NCI-H1417 treated with DMSO at 0.1 percent for 48 hours (cell line): ENCODE results near the gene NEDD9.

ENCODE experiments used
- DNase-seq: peaks from one replicate; lab custom pipeline; 2025; lab: John Stamatoyannopoulos, UW

NEDD9 gene

DNA sequence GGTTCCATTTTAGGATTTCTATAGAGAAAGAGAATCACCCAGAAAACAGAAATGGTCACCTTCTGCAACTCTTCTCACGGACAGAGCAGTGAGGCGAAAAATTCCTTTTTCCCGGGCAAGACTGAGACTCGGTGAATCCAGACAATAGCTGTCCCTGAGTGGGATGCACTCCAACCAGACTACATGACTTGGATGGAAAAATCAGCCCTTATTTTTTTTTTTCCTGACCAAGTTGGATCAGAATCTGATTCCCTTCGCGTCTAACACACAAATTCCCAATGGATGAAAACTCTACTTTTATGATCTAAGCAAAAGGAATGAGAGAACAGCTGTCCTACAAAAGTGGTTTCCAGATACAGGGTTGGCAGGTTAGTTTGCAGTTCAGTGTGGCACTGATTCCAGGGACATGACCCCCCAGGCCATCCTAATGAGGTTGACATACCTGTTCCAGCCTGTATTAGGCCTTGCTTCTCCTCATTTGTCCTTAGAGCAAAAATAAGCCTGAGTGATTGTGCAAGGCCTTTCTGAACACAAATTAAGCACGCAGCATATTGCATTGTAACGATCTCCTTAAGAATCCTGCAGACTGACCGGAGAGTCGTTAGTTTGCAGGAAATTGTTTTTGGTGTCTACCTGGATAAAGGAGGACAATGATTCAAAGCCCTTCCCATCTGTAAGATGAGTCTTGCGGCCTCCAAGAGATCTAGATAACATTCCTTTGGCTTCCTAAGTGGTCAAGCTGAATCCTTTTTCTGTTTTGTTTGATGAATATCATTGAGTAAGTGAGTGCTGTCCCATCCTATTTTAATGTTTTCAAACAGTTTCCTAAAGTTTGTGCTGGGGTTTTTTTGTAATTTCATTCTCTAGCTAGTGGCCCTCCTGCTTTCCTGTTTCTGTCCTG, 1.5 kb upstream of the NEDD9 start:
- no peak for DNase-seq

DNA sequence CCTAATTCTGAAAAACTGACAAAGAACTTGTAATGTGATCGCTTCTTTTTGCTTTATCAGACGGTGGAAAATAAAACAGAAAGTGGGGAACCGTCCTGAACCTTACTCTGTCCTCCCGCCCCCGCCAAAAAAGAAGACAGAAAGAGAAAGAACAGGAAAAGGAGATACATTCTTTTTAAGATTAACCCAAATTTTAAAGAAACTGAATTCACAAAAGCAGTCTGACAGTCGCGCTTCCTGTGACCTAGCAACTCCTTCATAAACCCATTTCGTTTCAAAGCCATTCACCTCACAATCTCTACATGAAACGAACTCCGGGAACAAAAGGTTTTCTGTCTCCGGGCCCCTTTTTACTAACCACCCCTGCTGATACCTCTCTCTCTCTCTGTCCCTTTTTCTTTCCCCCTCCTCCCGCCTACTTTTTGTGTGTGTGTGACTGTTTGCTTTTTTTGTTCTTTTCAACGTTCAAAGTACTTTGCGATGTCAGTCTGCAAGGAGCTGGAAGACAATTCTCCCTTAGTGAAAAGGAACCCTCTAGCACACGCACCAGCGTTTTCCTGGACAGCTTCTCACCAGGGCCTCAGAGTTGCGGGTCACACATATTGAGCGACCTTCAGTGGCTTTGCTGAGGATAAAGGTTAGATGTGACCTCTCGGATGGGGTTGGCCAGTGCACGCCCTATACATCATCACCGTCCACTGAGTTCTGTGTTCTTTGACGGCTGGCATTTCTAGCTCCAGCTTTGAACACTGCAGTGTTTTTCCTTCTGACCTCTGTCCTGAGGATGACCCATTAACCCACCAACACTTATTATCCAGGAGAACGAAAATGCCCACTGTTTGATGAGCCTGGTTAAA, 530 bp upstream of the NEDD9 start:
- no peak for DNase-seq

DNA sequence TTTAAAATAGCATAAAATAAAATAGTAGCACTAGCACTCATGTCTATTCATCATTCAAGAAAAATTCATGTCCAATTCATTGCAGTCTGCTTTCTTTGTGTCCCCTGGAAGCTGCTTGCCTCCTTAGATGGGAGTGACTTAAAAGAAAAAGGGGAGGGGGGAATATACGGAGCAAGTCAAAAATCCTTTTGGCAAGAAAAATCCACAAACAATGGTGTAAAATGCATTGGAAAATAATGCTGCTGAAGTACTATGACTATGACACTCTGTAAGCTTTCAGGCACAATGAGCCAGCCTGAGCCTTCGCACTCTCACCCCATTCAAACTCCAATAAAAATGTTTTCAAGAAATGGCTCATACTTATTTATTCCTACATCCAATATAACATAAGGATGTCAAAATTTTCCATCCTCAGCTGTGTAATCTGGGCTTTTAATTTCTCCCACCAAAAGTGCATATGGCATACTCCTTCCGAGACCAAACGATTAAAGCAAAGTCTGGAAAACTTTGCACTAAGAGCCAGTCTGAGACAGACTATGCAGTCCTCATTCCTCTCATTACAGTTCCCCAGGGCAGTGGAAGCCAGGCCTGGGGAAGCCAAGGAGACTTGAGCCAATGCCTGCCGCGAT, 790 bp downstream of the NEDD9 start:
- no peak for DNase-seq

DNA sequence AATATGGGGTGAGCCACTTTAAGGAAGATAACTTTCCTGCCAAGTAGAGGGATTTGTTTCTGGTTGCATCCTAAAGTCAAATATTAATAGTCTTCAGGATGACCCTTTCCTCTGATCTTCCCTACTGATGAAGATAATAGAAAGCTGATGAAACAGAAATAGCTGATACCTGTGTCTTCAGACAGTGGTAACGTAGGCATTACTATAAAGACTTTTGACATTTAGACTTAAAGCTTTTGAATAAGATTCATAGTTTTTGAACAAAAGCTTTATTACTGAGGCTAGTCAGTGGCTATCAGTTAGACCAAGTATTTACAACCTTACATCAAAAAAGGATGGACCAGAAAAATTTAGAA, 1.4 kb downstream of the NEDD9 start:
- no peak for DNase-seq

DNA sequence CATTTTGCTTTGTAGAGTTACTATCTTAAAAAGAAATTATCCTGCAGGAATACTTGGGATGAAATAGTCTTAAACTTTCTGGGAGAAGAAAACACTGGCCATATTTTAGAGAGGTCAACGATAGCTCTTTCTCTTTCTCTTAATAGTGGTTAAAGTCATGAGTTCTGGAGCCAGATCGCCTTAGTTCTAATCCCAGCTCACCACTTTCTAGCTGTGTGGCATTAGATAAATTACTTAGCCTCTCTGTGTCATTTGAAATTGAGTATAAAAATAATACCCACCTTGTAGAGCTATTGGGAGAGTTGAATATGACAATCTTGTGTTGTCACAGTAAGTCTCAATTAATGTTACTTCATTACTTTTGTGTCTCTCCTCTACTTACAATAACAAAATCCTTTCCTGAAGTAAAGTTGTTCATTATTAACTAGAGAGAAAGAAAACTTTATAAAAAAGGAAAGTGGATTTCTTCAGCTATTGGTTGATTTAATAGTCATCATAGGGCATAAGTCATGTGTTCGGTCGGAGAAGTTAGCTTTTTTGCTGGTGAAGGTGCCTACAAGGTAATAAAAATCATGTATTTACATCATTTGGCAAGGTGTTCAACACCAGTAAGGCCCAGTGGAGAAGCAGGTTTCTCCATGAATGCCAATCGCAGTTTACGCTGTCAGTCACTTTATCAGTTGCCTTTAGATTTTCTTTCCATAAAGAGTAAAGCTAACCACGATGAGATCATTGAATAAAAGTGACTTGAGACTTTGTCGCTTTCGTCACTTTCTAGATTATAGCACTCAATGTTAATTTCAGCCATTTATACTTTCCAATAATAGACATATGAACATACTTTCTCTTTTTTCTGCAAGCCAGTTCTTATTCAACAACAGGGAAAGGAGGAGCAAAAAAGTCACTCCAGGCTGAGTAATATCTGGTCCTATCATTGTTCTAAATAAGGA, 2.0 kb downstream of the NEDD9 start:
- no peak for DNase-seq

DNA sequence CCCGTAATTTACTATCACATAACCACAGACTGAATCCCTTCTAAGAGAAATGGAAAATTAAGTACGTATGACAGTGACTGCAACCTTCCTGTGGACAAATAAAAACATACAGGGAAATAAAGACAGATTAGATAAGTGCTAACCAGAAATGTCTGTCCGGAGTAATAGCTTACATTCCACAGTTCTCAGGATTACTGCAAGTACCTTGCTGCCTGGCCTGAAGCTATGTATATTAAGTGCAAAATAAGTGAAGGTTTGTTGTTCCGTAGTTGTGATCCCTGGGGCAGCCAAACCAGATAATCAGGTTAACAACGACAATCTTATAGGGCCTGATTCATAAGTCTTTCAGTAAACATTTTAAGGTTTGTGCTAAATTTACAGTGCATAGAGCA, 2.8 kb downstream of the NEDD9 start:
- DNase-seq, result no peak

DNA sequence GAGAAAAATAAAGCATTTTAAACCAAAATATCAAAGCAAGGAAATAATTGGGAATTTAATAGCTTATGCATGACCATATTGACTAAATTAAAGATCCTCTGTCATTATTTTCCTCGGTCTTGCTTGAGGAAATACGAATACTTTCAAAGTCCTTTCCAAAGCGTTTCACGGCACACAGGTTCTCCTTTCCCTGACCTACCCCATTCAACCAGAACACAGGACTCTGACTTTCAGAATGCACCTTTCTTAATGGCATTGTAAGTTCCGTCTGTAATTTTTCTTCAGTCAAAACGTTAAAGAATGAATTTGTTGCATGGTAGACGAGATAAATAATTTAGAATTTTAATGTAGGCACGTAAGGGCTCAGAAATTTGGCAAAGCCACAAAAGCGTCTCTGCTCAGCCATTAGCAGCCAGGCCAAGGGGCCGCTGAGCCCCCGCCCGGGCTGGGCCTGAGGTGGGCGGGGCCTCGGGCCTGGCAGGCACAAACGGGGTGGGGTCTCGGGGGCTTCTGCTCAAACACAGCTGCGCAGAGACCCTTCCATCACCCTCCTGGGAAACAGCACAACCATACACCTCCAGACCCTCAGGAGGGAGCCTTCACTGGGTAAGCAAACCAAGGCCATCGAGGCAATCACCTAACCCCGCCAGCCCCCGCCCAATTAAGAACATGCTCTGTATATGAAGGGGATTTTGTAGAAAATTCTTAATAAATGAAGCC, 3.4 kb downstream of the NEDD9 start:
- DNase-seq, result no peak

DNA sequence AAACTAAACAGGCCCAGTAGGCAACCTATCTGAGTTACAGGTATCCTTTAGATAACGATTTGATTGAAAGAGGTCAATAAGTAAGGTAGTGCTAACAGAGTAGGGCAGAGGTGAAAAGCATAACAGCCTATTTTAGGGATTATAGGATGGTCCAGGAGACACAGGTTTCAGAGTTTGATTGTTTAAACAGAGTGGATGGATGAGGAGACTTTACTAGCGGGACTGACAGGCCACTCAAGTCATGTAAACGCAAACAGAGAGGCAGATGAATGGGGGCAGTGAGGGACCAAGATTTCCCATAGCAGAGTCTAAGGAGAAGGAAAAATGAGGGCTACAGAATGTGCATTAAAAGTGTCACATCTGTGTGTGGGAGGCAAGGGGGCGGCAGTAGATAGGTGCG, 4.8 kb downstream of the NEDD9 start:
- DNase-seq, result no peak

DNA sequence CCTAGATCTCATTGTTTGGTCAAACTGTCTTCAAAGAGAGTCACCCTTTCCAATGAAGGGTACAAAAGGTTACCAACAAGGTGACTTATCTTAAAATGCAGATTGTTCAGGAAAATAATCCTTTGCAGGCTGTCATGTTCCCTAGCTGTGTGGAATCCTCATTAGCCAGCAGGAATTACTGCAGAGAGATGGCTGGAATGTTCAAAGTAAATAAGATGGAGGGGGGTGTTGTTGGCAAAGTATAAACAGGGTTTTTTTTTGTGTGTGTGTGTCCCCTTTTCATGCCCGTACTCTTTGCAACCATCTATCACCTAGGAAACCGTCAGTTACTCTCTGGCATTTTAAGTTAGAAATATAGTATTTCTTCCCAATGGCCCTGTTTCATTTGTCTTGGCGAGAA, 6.5 kb downstream of the NEDD9 start:
- DNase-seq, result no peak

DNA sequence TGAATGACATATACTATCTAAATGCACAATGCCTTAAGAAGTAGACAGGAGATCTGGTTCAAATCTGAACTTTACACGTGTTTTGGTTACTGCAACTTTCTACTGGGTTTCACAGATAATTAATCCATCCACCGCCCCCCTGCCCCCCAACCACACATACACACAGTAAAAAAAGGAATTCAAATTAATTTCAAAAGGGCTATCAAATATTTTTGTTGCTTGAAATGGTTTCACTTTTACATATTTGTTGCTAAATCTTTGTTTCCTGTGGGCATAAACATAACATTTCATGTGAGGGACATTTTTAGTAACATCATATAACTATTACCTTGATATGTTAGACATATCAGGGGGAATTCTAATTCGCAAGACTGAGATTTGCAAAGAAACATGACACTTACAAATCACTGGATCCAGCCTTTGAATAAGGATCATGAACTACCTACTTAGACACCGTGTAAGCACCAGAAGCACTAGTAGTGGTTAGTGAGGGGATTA, 7.5 kb downstream of the NEDD9 start:
- DNase-seq, result no peak

DNA sequence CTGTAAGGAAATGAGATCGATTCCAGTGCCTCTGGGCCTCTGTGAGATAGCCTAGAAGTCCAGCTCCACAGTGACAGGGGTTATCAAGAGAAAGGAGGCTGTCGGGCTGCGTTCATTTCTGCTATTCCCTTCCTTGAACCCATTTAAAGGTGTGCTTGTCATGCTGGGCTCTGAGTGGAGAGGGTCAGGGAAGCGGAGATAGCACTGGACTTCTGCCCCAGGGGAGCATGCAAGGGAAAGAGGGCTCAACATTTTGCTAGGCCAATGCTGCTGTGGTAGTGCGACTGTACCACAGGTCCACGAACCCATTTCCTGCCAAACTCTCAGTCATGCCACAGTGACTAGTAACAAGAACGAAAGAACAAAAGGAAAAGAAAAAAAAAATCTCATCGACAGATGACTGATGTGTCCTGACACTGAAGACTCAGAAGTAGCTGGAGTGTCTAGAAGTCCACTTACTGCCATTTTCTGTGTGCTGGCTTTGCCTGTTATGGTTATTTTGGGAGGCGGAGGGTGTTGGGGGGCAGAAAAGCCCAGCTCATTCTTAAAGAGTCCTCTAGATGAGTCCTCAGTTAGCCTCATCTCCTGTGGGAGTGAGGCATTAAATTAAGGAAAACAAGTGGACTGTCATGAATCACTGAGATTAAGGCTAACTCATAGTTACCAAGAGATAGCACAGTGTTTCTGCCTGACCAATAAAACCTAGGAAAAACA, 8.1 kb downstream of the NEDD9 start:
- DNase-seq, result no peak

DNA sequence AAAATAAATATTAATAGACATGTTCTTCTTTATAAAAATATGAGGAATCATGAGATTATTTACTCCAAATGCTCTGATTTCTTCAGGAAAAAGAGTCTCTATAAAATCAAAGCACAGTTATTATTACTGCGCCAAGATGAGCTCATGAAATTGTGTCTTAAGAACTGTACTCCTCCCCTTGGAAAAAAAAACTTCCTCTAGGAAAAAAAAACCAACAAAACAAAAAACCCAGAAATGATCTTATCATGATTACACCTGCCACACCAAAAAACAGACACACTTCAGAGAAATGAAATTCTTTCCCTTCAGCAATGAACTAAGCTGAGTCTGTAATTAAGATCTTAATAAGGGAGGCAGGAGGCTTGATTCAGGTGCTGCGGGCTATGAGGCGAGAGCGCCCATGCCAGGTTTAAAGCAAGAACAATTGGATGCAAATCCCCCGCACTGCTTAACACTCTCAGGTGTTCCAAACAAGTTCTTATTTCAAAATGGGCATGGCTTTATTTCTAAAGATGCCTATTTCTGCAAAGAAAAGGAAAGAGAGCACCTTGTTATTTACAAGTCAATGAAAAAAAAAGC, 9.1 kb downstream of the NEDD9 start:
- DNase-seq, result no peak

DNA sequence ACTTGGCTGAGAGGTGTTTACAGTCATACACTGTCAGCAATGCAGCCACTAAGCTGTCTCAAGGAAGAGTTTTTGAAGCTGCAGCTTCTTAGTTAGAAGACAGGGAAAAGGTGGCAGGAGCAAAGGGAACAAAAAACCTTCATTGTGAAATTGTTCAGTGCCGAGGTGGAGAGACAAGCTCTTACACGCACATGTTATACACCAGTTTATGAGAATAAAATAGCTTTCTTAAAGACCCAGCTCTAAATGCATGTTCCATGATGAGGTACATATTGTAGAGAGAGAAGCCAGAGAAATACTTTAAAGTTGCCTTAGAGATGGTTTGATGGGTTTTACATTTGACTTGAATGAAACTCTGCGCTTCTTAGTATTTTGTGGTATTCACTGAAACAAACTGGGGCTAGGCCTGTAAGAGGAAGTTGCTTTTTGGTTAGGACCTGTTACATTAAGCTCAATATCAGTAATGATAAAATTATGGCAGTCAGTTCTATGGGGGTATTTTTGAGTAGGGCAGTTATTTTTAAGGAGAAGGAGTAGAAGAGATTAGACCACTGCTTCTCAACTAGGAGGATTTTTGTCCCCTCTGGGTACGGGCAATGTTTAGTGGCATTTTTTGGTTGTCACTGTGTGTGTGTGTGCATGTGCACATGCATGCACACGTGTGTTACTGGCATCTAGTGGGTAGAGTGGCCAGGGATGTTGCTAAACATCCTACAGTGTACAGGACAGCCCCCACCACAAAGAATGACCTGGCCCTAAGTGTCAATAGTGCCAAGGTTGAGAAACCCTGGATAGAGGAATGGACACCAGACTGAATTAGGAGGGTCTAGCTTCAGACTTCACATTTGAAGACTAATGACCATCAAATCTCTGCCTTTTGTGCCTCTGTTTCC, 9.8 kb downstream of the NEDD9 start:
- no peak for DNase-seq

DNA sequence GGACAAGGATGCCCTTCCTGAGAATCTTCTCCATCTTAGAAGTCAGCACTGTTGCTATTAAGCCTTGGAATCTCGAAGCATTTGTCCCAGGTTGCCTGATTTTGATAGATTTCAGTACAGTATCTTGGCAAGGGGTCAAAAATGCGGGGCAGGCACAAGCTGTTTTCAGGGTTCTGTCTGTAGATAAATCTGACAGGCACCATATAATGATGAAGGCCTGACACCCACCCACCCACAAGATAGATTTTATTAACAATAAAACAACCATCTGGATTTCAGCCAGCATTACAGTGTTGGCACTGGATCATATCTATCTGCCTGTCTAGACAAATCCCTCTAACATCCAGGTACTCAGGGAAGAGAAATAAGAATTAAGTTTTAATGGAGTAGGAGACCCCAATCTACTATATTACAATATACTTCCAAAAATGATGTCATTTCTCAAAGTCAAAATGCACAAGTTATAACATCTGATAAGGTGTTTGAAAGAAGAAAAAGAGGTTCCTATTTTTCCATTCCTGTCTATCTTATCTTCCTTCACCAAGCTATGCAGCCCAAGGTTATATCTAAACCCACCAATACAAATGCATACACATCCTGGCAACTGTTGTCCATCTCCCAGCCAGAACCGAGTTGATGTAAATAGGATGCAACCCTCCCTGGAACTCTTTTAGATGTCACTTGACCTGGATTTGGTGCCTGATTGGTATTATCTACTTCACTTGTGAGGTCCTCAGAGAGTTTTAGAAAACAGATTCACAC, 10.7 kb downstream of the NEDD9 start:
- no peak for DNase-seq

DNA sequence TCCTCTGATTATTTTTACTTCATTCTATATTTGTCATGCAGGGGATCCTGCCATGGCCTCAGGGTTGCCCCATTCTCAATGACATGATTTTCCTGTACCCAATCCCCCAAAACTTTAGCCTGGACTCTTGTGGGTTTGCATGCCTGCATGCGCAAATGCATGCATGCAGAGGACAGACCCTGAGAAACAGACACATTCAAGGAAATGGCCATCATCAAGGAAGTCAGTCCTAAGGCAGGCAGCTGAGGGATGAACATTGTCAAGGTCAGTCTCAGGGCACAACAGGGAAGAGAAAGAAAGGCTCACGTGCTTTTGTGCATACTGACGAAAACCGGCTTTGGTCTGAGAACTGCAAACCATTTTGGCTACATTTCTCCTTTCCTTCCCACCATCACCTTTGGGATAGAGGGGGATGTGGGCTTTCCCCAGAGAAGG, 13.1 kb downstream of the NEDD9 start:
- DNase-seq, result no peak

DNA sequence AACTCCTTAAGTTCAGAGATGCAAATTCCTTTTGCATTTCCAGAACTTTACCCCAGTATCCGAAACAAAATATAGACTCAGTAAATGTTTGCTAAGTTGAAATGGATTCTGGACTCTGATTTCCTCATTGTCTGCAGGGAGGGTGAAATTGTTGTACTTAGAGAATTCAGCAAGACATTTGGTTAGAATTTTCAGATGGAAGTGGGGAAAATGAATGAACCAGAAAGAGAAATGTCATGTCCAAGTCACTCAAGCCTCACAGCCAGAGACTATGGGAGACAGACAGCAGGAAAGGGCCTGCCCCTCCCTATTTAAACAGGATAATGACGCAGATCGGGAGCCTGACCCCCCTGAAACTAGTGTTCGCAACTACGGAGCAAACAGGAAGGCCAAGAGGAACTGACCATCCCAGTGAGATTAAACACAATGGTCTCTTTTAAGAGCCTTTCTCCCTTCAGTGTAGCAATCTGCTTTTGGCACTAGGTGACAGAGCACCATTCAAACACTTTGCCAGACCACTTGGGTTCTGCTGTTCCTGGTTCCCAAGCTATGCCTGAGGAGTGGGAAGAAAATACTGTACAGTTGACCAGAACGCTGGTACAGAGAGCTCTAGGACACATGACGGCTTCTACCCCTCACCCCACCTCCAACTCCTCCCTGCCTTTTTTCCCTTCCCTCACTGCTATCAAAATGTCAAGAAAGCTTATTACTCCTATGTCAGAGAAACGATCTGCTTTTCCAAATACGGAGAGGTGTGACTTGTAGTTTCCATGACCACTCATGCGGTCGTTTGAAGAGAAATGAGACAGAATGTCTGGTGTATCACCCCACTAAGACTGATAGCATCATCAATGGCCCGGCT, 13.7 kb downstream of the NEDD9 start:
- DNase-seq, result no peak

DNA sequence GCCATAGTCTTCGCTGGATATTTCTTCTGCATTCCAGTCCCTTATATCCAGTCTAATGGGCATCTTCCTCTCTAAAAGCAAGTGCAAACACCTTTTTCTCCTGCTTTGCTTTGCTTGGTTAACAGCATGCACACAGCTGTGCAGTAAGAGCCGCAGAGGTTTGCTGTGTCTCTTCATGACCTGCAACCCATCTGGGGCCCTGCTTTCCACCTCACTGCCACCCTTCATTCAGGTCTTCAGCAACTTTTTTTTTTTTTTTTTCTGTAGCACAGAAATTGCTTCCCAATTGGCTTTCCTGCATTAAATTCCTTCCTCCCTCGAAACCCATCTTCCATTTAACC, 14.4 kb downstream of the NEDD9 start:
- DNase-seq, result no peak
